ENCODE measurements around the gene DACH1.

GRCh38 chr13:71828564-71828963 is 38.4 kb downstream of the DACH1 start:
- TF ChIP-seq CTCF (IDR thresholded peaks at IDR 0.05; ENCODE audit: insufficient read depth, low read length) (no peak), POLR2AphosphoS5 (IDR thresholded peaks at IDR 0.05; ENCODE audit: low read depth) (no peak), SPI1 (IDR thresholded peaks at IDR 0.05; ENCODE audit: borderline replicate concordance, low read depth) (no peak), GABPA (IDR thresholded peaks at IDR 0.05; ENCODE audit: low read depth) (no peak)
- TF ChIP-seq, protein P1, sequence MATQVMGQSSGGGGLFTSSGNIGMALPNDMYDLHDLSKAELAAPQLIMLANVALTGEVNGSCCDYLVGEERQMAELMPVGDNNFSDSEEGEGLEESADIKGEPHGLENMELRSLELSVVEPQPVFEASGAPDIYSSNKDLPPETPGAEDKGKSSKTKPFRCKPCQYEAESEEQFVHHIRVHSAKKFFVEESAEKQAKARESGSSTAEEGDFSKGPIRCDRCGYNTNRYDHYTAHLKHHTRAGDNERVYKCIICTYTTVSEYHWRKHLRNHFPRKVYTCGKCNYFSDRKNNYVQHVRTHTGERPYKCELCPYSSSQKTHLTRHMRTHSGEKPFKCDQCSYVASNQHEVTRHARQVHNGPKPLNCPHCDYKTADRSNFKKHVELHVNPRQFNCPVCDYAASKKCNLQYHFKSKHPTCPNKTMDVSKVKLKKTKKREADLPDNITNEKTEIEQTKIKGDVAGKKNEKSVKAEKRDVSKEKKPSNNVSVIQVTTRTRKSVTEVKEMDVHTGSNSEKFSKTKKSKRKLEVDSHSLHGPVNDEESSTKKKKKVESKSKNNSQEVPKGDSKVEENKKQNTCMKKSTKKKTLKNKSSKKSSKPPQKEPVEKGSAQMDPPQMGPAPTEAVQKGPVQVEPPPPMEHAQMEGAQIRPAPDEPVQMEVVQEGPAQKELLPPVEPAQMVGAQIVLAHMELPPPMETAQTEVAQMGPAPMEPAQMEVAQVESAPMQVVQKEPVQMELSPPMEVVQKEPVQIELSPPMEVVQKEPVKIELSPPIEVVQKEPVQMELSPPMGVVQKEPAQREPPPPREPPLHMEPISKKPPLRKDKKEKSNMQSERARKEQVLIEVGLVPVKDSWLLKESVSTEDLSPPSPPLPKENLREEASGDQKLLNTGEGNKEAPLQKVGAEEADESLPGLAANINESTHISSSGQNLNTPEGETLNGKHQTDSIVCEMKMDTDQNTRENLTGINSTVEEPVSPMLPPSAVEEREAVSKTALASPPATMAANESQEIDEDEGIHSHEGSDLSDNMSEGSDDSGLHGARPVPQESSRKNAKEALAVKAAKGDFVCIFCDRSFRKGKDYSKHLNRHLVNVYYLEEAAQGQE (IDR thresholded peaks at IDR 0.05; ENCODE audit: insufficient replicate concordance, low read depth): no peak
